HG03565 (cell line): ENCODE data around the gene KLK8.
"Not testable (repeated sequence)": the region's sequence is repeated elsewhere in the genome, so short reads cannot be mapped to it uniquely, and the experiment has no call there.

ENCODE experiments used
- ATAC-seq: cut with Tn5 transposase; IDR thresholded peaks from one replicate; pipeline ENCODE4 v1.9.1; 2021; ENCODE audit warnings: mild to moderate bottlenecking, moderate library complexity; ENCODE audit not compliant: unreplicated experiment

Gene KLK8

GRCh38 chr19:50984416-50984815 lies 17.0 kb downstream of the KLK8 start:
- ATAC-seq, result not testable (repeated sequence)

GRCh38 chr19:50983625-50984292 lies 17.6 kb downstream of the KLK8 start, which contains the start of gene KLK7:
TSS of gene KLK7 (minus strand) at chr19:50983917. CDS start at chr19:50982399, 1,518 bp downstream.
- ATAC-seq, result no peak

GRCh38 chr19:50982186-50982585 lies 19.2 kb downstream of the KLK8 start:
- no peak for ATAC-seq

GRCh38 chr19:50981587-50982146 lies 19.7 kb downstream of the KLK8 start:
- ATAC-seq, result no peak

GRCh38 chr19:50980208-50980607 lies 21.2 kb downstream of the KLK8 start:
- no peak for ATAC-seq

GRCh38 chr19:50979758-50980157 lies 21.6 kb downstream of the KLK8 start:
- ATAC-seq, result no peak

GRCh38 chr19:50978772-50979390 lies 22.5 kb downstream of the KLK8 start:
- ATAC-seq, result no peak

GRCh38 chr19:50977626-50978025 lies 23.8 kb downstream of the KLK8 start:
- ATAC-seq, result no peak

GRCh38 chr19:50975766-50976165 lies 25.6 kb downstream of the KLK8 start:
- no peak for ATAC-seq

- no peak for ATAC-seq
Measured at GRCh38 chr19:50974702-50975556, 26.5 kb downstream of the KLK8 start.

GRCh38 chr19:50972795-50973376 lies 28.5 kb downstream of the KLK8 start:
- ATAC-seq, result no peak

- not testable (repeated sequence) for ATAC-seq
Measured at GRCh38 chr19:50969810-50970209, 31.6 kb downstream of the KLK8 start.

GRCh38 chr19:50969413-50969760 lies 32.0 kb downstream of the KLK8 start, which contains the start of gene KLK6:
TSS of gene KLK6 (minus strand) at chr19:50969591. CDS start at chr19:50968104, 1,487 bp downstream.
- no peak for ATAC-seq

GRCh38 chr19:50968716-50969412 lies 32.5 kb downstream of the KLK8 start:
- ATAC-seq, result no peak

GRCh38 chr19:50967929-50968715 lies 33.3 kb downstream of the KLK8 start:
- ATAC-seq, result no peak

GRCh38 chr19:50964266-50964665 lies 37.1 kb downstream of the KLK8 start:
- no peak for ATAC-seq

- no peak for ATAC-seq
Measured at GRCh38 chr19:50963381-50963780, 38.0 kb downstream of the KLK8 start.

- ATAC-seq, result no peak
Measured at GRCh38 chr19:50962245-50962644, 39.2 kb downstream of the KLK8 start.

GRCh38 chr19:50959731-50960500 lies 41.5 kb downstream of the KLK8 start:
- no peak for ATAC-seq
